Chondrocyte (in vitro differentiated cells): Measurements from ENCODE around the gene P2RX2. TPM values are rescaled to one million over a fixed set of nuclear protein-coding genes. Genes with fewer than 3 reads are reported as not detected.

Experiments used
- DNase-seq: peaks from one replicate; pipeline ENCODE4 v3.0.0; 2021; ENCODE audit warnings: mixed read lengths, low spot score
- H3K27ac Mint-ChIP-seq: one replicate; pipeline ENCODE4 v1.8.0; 2021; ENCODE audit warnings: mild to moderate bottlenecking, moderate library complexity, mixed read lengths; ENCODE audit not compliant: unreplicated experiment
- H3K27me3 Mint-ChIP-seq: 2 replicates; pipeline ENCODE4 v1.8.0; 2021; ENCODE audit warnings: low read depth, mixed read lengths
- H3K36me3 Mint-ChIP-seq: 2 replicates; pipeline ENCODE4 v1.8.0; 2021; ENCODE audit warnings: low read depth, mixed read lengths
- H3K4me1 Mint-ChIP-seq: 2 replicates; pipeline ENCODE4 v1.8.0; 2021; ENCODE audit warnings: low read depth, mild to moderate bottlenecking, mixed read lengths
- H3K4me3 Mint-ChIP-seq: one replicate; pipeline ENCODE4 v1.8.0; 2021; ENCODE audit warnings: mild to moderate bottlenecking, moderate library complexity, mixed read lengths; ENCODE audit not compliant: unreplicated experiment
- H3K9me3 Mint-ChIP-seq: 2 replicates; pipeline ENCODE4 v1.8.0; 2021; ENCODE audit warnings: low read depth, mixed read lengths
- CTCF ChIP-seq: fragments of 200-600 bp; sonication (generic); IDR thresholded peaks from 2 replicates; pipeline ENCODE4 v1.5.0; 2021; ENCODE audit warnings: antibody characterized with exemption, mild to moderate bottlenecking, moderate library complexity
- total RNA-seq: library from RNA; stranded (reverse); gene quantifications from 3 replicates; pipeline ENCODE4 v1.2.1, GENCODE V29; 2021

The P2RX2 gene
- total RNA-seq, 1 donor from 2014 or later, result not detected

- H3K4me1 Mint-ChIP-seq, result peaks cover 36% of the 10 kb centered on the region
- TF ChIP-seq CTCF, result peak; percentile 82
- H3K27me3 Mint-ChIP-seq, result peaks cover 12% of the 10 kb centered on the region
- H3K4me3 Mint-ChIP-seq, result peak overlapping the region; percentile 68
- H3K27ac Mint-ChIP-seq, result no peak overlapping the region
- no peaks in the 10 kb centered on the region for H3K36me3 Mint-ChIP-seq
- H3K9me3 Mint-ChIP-seq, result no peaks in the 10 kb centered on the region
- DNase-seq, result no peak
These were observed 18.2 kb upstream of the P2RX2 start for GRCh38 chr12:132600048-132601032.

DNA sequence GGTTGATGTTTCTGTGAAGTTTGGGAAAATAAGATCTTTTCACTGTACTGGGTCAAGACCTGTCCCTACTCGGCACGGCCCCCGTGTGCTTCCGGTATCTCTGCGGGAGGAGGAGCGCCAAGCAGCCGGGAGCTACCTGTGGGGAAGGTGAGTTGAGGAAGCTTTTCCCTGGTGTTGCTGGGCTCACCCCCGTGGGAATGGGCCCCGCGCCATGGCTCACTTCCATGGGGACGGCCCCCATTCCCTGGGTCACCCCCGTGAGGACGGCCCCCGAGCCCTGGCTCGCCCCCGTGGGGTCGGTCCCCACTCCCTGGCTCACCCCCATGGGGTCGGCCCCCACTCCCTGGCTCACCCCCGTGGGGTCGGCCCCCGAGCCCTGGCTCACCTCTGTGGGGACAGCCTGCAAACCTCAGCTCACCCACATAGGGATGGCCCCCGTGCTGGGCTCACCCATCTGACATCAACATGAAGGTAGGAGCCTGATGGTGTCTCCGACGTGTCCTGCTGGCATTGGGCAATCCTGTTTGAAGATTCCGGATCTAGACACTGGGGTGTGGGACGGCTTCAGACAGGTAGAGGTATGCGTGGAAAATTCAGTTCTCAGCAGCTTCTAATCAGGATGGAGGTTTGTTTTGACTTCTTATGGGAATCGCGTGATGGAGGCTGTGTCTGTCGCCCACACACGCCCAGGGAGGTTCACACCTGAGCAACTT is 17.2 kb upstream of the P2RX2 start:
- TF ChIP-seq CTCF, result no peak
- DNase-seq, result no peak
- H3K4me1 Mint-ChIP-seq, result peaks cover 26% of the 10 kb centered on the region
- peaks cover 16% of the 10 kb centered on the region for H3K27me3 Mint-ChIP-seq
- no peak overlapping the region for H3K27ac Mint-ChIP-seq
- no peaks in the 10 kb centered on the region for H3K9me3 Mint-ChIP-seq
- peak overlapping the region; percentile 19 for H3K4me3 Mint-ChIP-seq
- H3K36me3 Mint-ChIP-seq, result no peaks in the 10 kb centered on the region

- TF ChIP-seq CTCF, result no peak
- H3K36me3 Mint-ChIP-seq, result no peaks in the 10 kb centered on the region
- peaks cover 27% of the 10 kb centered on the region for H3K27me3 Mint-ChIP-seq
- H3K4me1 Mint-ChIP-seq, result peaks cover 19% of the 10 kb centered on the region
- no peak for DNase-seq
- no peak overlapping the region for H3K27ac Mint-ChIP-seq
- H3K4me3 Mint-ChIP-seq, result no peak overlapping the region
- H3K9me3 Mint-ChIP-seq, result no peaks in the 10 kb centered on the region
These were observed 15.9 kb upstream of the P2RX2 start for GRCh38 chr12:132602572-132603239.

GRCh38 chr12:132603240-132604150 is 15.1 kb upstream of the P2RX2 start:
- Mint-ChIP-seq H3K27me3 (peaks cover 35% of the 10 kb centered on the region), H3K4me3 (no peak overlapping the region), H3K4me1 (peaks cover 17% of the 10 kb centered on the region), H3K27ac (no peak overlapping the region), H3K36me3 (no peaks in the 10 kb centered on the region), H3K9me3 (no peaks in the 10 kb centered on the region)
- DNase-seq, result peak; percentile 86
- no peak for TF ChIP-seq CTCF
